Measurements from ENCODE around the gene CNEP1R1. TPM values are rescaled to one million over a fixed set of nuclear protein-coding genes. Genes with fewer than 3 reads are reported as not detected.
A peak's percentile ranks its signal among the peaks of the same experiment; 100 is the strongest.

Gene CNEP1R1
- total RNA-seq, 1 donor from 2014 or later, result 23.0 TPM

GRCh38 chr16:50081428-50082018 is 56.5 kb downstream of the CNEP1R1 start:
- intact Hi-C loops (cut with micrococcal nuclease), result no loop called here
- H3K4me1 Mint-ChIP-seq, result peaks cover 15% of the 10 kb centered on the region
- no peaks in the 10 kb centered on the region for H3K27me3 Mint-ChIP-seq
- no peak for DNase-seq
- peaks cover 57% of the 10 kb centered on the region for H3K36me3 Mint-ChIP-seq (ENCODE audit: low read depth)
- H3K27ac Mint-ChIP-seq, result peak overlapping the region; percentile 51
- no peaks in the 10 kb centered on the region for H3K9me3 Mint-ChIP-seq
- no peak overlapping the region for H3K4me3 Mint-ChIP-seq

GRCh38 chr16:50083996-50084395 is 59.0 kb downstream of the CNEP1R1 start:
- H3K27ac Mint-ChIP-seq, result no peak overlapping the region
- H3K27me3 Mint-ChIP-seq, result no peaks in the 10 kb centered on the region
- H3K4me3 Mint-ChIP-seq, result no peak overlapping the region
- H3K4me1 Mint-ChIP-seq, result peaks cover 11% of the 10 kb centered on the region
- H3K36me3 Mint-ChIP-seq (ENCODE audit: low read depth), result peaks cover 60% of the 10 kb centered on the region
- intact Hi-C loops (cut with micrococcal nuclease), result no loop called here
- H3K9me3 Mint-ChIP-seq, result no peaks in the 10 kb centered on the region
- DNase-seq, result no peak

GRCh38 chr16:50086176-50086575 is 61.2 kb downstream of the CNEP1R1 start:
- peaks cover 54% of the 10 kb centered on the region for H3K36me3 Mint-ChIP-seq (ENCODE audit: low read depth)
- no peak overlapping the region for H3K4me3 Mint-ChIP-seq
- H3K27me3 Mint-ChIP-seq, result no peaks in the 10 kb centered on the region
- H3K9me3 Mint-ChIP-seq, result no peaks in the 10 kb centered on the region
- peaks cover 5% of the 10 kb centered on the region for H3K4me1 Mint-ChIP-seq
- intact Hi-C loops (cut with micrococcal nuclease), result no loop called here
- no peak for DNase-seq
- no peak overlapping the region for H3K27ac Mint-ChIP-seq

Other genes with a start within 250 kb of the CNEP1R1 start
- not detected in 2 replicates for gene ZNF423, start 169.1 kb upstream of the CNEP1R1 start, total RNA-seq
- gene HEATR3, start 40.7 kb downstream of the CNEP1R1 start, total RNA-seq, result 28.5 and 29.2 TPM in 2 replicates
- 16.6 and 18.5 TPM in 2 replicates for gene TENT4B, start 128.1 kb downstream of the CNEP1R1 start, total RNA-seq
- 85.6 and 86.2 TPM in 2 replicates for gene ADCY7, start 241.3 kb downstream of the CNEP1R1 start, total RNA-seq

Data from activated CD4-positive, alpha-beta T cell treated with anti-CD3 and anti-CD28 coated beads, Interleukin-2, amount 10 ng/mL, durations not matched to agents 24 days and 14 days (primary cell).